Measurements from ENCODE around the gene ACSL5.

ACSL5 gene

GRCh38 chr10:112471878-112472487 is 98.1 kb downstream of the ACSL5 start:
- DNase-seq, result no peak

GRCh38 chr10:112475575-112476218 is 101.8 kb downstream of the ACSL5 start:
- no peak for DNase-seq
